SHP77 (cell line): Measurements from ENCODE around the gene CFAP99.

Experiments used
- DNase-seq, 2 experiments: peaks; one replicate each; lab custom pipeline; 2025; lab: John Stamatoyannopoulos, UW

CFAP99 gene

DNA sequence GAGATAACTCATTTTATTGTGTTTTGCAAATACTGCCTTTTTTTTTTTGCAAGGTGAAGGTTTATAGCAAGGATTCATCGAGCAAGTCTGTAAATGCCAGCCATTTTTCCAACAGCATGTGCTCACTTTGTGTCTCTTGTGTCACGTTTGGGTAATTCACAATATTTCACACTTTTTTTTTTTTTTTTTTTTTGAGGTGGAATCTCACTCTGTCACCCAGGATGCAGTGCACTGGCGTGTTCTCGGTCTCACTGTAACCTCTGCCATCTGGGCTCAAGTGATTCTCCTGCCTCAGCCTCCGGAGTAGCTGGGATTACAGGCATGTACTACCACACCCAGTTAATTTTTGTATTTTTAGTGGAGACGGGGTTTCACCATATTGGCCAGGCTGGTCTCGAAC is 52.0 kb downstream of the CFAP99 start:
- no peak for DNase-seq

DNA sequence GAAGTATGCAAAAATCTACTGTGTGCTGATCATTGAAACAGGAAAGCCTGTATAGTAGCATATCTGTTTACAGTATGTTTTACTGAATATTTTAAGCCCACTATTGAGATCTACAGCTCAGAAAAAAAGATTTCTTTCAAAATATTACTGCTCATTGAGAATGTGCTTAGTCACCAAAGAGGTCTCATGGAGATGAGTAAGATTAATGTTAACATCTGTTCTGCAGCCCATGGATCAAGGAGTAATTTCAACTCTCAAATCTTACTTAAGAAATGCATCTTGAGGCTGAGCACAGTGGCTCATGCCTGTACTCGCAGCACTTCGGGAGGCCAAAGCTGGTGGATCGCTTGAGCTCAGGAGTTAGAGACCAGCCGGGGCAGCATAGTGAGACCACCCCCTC is 53.4 kb downstream of the CFAP99 start:
- DNase-seq: no peak

GRCh38 chr4:2478229-2478628 is 59.5 kb downstream of the CFAP99 start:
- DNase-seq: no peak

- DNase-seq: no peak
These were observed 61.9 kb downstream of the CFAP99 start for GRCh38 chr4:2480649-2481048.

- no peak for DNase-seq
These were observed 63.4 kb downstream of the CFAP99 start for GRCh38 chr4:2482192-2482591.

- DNase-seq: no peak
These were observed 63.9 kb downstream of the CFAP99 start for GRCh38 chr4:2482693-2483092.

DNA sequence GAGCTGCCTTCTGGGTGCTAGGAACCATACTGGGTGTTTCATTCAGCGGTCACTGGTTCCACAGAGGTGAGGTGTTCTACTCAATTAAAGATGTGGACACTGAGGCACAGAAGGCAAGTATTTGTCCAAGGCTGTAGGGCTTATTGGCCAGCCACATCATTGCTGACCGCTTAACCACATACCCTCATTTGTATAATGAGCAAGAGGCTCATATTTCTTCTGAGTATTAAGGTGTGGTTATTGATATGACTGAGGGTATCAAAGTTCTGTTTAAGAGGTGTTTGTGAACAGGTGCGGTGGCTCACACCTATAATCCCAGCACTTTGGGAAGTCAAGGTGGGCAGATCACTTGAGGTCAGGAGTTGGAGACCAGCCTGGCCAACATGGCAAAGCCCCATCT is 64.5 kb downstream of the CFAP99 start:
- no peak for DNase-seq

GRCh38 chr4:2484185-2484584 is 65.4 kb downstream of the CFAP99 start:
- DNase-seq: no peak

DNA sequence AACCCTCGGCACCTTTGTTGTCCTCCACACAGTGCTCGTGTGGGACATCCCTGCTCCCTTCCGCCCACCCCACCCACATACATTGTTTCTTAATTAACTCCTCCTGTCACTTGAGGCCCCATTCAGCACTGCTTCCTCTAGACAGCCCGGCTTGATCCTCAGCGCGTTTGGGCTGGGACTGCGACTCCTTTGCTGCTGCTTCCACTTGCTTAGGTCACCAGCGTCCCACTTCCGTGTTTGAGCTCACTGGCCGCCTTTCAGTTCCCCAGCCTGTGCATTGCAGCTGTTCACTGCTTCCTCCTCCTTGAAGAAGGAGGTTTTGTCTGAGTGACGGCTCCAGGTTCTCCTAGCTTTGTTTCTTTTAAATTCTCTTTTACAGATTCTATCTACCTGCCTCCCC is 66.2 kb downstream of the CFAP99 start:
- no peak for DNase-seq

GRCh38 chr4:2485956-2486355 is 67.2 kb downstream of the CFAP99 start:
- DNase-seq: no peak

DNA sequence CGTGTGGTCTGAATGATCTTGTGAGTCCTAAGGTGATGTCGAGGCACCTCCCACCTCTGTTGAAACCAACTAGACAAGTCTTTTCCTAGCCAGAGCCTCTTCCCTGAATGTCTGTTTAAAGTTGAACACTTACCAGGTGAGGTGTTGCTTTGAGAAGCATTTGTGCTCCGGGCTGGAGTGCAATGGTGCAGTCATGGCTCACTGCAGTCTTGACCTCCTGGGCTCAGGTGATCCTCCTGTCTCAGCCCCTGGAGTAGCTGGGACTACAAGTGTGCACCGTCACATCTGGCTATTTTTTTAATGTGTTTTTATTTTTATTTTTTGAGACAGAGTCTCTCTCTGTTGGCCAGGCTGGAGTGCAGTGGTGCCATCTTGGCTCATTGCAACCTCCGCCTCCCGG is 68.2 kb downstream of the CFAP99 start:
- DNase-seq: no peak

- no peak for DNase-seq
These were observed 68.9 kb downstream of the CFAP99 start for GRCh38 chr4:2487632-2488031.

GRCh38 chr4:2489081-2489805 is 70.5 kb downstream of the CFAP99 start:
- no peak for DNase-seq

DNA sequence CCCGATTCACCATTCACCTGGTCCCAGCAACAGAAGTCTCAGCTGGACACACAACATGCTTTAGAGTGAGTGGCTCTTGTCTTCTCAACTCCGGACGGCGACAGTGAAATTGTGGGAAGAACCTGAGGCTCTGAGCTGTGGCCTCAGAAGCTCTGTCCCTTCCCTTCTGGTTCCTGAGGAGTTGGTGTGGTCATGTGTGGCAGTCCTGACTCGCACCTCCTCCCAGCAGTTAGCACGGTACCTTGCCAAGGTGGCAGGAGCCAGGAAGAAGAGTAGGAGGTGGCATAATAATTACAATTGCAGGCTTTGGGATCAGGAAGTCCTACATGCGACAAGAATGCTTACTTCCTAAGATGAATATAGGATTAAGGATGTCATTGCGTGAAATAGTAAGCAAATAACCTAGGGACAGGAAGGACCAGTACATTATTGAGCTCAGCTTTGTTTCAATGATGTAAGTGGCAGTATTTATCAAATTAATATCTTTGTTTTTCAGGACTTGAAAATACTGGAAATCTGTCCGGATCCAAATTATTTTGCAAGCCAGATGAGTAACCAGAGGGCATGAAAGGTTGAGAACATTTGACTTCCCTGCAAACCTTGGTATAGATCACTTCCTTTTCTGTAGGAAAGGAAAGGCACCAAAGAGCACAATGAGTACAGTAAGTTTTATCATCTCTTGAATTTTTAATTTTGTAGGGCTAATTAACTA is 71.2 kb downstream of the CFAP99 start:
- no peak for DNase-seq

GRCh38 chr4:2492970-2493369 is 74.2 kb downstream of the CFAP99 start:
- no peak for DNase-seq

GRCh38 chr4:2494992-2495391 is 76.2 kb downstream of the CFAP99 start:
- DNase-seq: no peak

GRCh38 chr4:2497324-2497723 is 78.6 kb downstream of the CFAP99 start:
- no peak for DNase-seq

DNA sequence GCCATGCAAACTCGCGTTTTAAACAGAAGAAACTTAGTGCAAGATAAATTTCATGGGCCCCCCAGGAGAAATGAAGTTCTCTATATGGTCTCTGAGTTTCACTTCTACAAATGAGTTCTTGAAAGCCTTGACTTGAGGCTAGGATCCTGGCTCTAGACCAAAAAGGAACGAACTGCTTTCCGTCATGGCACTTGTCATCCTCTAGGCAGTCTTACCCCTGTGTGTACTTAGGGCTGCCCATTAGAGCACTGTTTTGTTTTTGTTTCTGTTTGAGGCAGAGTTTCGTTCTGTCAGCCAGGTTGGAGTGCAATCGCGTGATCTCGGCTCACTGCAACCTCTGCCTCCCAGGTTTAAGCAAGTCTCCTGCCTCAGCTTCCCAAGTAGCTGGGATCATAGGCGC is 79.2 kb downstream of the CFAP99 start:
- no peak for DNase-seq

DNA sequence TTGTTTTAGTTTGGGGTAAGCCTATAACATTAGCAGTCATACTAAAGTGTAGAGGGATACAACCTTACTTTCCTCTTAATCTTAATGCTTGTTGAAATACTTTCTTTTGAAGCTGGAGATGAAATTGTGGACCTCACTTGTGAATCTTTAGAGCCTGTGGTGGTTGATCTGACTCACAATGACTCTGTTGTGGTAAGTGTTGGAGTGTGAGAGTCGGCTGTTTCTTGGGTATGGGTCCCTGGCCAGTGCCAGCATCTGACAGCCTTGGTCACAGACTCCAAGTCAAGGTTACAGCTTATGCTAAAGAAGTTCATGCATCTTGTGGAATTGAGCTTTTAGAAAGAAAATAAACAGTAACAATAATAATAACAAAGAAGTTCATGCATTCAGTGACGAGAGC is 81.8 kb downstream of the CFAP99 start:
- DNase-seq: no peak

GRCh38 chr4:2501034-2501594 is 82.4 kb downstream of the CFAP99 start:
- DNase-seq: no peak

DNA sequence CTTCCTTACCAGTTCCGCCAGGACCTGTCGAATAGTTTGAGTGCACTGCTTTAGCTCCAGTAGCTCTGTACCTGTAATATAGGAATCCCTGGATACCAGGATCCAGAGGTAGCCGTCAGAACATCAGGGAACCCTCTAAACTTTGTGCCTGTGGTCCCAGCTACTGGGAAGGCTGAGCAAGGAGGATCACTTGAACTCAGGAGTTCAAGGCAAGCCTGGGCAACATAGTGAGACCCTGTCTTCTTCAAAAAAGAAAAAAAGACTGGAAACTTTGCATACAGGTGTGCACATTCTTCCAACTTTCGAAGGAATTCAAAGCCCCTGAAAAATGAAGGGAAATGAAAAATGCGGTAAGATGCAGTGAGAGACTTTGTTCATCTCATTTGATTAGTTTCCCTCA is 85.1 kb downstream of the CFAP99 start:
- DNase-seq: no peak

DNA sequence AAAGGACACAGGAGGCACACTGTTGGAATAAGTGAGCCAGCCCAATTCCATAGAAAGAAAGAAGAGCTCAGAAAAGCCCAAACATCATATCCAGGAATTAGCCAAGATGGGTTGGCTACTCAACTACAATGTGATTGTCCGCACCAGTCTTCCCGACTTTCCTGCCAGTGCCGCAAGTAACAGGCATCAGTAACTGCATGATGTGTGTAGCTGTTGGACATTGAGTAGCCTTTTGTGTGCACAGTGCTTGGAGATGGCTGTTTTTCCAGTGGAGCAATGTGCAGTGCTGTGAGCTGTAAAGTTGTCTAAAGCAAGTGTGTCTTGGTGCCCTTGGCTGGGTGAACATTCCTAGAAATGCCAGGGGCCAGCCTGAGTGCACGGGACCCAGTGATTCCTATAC is 88.5 kb downstream of the CFAP99 start:
- DNase-seq: no peak

DNA sequence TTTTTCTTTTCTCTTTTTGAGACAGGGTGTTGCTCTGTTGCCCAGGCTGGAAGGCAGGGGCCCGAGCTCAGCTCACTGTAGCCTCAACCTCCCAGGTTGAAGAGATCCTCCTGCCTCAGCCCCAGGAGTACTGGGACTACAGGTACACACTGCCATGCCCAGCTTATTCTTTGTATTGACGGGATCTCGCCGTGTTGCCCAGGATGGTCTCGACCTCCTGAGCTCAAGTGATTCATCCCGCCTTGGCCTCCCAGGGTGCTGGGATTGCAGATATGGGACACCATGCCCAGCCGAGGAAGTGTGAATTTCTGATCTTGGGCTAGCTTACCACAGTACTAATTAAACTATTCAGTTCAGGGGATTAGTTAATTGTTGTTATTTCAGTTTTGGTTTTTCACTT is 89.1 kb downstream of the CFAP99 start:
- no peak for DNase-seq
